Glomerular endothelial cell (primary cell): ENCODE results near the gene LRBA. TPM values are rescaled to one million over a fixed set of nuclear protein-coding genes. Genes with fewer than 3 reads are reported as not detected.
"Not testable (repeated sequence)": the region's sequence is repeated elsewhere in the genome, so short reads cannot be mapped to it uniquely, and the experiment has no call there.

ENCODE experiments used
- DNase-seq: peaks from one replicate; pipeline ENCODE4 v3.0.0-alpha.2; 2011; ENCODE audit warnings: low read depth, low spot score; ENCODE audit errors: extremely low read depth
- total RNA-seq: library from RNA; depleted of rRNA; stranded (reverse); fragments of >200 nt; gene quantifications from 2 replicates; pipeline ENCODE4 v1.2.3, GENCODE V29; 2015

The LRBA gene, protein sequence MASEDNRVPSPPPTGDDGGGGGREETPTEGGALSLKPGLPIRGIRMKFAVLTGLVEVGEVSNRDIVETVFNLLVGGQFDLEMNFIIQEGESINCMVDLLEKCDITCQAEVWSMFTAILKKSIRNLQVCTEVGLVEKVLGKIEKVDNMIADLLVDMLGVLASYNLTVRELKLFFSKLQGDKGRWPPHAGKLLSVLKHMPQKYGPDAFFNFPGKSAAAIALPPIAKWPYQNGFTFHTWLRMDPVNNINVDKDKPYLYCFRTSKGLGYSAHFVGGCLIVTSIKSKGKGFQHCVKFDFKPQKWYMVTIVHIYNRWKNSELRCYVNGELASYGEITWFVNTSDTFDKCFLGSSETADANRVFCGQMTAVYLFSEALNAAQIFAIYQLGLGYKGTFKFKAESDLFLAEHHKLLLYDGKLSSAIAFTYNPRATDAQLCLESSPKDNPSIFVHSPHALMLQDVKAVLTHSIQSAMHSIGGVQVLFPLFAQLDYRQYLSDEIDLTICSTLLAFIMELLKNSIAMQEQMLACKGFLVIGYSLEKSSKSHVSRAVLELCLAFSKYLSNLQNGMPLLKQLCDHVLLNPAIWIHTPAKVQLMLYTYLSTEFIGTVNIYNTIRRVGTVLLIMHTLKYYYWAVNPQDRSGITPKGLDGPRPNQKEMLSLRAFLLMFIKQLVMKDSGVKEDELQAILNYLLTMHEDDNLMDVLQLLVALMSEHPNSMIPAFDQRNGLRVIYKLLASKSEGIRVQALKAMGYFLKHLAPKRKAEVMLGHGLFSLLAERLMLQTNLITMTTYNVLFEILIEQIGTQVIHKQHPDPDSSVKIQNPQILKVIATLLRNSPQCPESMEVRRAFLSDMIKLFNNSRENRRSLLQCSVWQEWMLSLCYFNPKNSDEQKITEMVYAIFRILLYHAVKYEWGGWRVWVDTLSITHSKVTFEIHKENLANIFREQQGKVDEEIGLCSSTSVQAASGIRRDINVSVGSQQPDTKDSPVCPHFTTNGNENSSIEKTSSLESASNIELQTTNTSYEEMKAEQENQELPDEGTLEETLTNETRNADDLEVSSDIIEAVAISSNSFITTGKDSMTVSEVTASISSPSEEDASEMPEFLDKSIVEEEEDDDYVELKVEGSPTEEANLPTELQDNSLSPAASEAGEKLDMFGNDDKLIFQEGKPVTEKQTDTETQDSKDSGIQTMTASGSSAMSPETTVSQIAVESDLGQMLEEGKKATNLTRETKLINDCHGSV (N-terminal part only)
- total RNA-seq, result 23.7 and 28.3 TPM in 2 replicates

DNA sequence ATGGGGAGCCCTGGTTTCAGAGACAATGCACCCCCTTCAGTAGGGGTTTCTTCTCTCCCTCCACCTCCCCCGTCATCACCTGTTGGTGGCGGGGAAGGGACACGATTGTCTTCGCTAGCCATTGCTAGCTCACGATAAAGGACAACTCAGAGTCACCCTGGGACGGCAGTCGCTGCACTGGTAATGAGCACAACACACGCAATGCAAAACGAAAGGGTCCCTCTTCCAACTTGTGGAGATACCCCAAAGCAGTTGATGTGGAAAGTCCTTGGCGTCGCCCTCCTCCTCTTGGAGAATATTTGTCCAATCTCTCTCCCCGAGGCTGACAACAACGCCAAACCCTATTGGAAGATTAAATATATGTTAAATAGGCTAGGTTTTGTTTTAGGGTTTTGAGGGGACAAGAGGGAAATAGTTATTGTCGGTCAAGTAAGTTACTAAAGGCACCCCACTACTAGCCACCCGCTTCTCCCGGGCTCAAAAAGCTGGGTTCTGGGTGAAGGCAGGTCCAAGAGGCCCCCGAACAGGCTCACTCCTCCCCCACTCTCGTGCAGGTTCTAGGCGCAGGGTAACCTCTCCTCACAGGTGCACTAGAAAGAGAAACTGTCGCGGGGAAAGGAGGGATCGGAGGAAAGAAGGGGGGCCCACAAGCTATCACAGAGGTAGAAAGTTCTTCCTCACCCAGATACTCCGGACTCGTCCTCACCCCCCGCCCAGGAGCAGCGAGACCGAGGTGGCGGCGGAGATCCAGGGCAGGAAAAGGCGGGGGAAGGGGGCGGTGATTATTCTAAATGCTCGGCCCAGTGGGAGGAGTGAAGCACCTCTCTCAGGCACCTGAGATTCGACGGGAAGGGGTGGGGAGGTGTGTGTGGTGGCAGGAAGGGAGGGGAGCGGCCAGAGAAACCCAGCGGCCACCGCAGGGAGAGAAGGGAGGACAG lies at the start of gene LRBA:
LRBA (minus strand) TSS at position 764 of the 938 bp plus-strand sequence; CDS start at position 122, 642 bp downstream.
- no peak for DNase-seq

DNA sequence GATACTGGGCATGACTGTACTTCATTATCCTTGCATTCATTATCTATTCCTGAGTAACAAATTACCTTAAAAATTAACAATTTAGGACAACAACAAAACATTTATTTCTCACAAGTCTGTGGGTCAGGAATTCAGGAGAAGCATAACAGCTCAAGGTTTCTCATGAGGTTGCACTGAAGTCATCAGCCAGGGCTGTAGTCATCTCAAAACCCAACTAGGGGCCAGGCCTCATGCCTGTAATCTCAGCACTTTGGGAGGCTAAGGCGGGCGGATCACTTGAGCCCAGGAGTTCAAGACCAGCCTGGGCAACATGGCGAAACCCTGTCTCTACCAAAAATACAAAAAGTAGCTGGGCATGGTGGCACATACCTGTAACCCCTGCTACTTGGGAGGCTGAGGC lies 48.1 kb upstream of the LRBA start:
- not testable (repeated sequence) for DNase-seq

DNA sequence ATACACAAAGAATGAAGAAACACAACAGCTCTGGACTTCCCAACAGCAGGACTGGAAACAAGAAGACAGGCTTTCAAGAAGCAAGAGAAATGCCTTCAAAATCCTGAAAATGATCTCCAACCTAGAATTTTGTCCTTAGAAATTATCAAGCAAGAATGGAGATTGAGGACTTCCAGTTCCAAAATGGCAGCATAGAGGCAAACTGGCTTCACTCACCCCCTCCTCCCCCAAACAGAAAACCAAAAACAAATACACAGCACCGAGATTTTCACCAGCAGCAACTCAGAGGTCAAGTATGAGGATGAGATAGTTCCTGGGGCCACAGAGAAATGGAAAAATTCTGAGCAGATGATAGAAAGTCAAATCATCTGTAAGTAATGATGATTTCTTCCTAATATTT lies 40.5 kb upstream of the LRBA start:
- DNase-seq, result no peak

DNA sequence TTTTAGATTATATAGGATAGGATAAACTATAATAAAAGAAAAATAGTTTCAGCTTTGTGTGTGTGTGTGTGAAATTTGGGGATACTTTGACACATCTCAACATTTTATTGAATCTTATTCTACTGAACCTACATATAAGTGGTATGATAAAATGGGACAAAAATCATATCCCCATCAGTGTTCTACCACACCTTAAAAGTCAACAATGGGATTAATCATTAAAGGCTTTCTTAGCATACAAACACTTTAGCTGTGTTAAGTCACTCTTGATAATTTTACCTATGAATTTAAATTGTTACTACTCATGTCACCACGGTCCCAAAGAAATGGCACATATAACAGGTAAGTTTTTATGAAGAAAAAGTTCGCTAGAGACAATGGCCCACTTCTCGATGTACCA lies 37.7 kb upstream of the LRBA start:
- no peak for DNase-seq

- DNase-seq, result no peak
Observed at GRCh38 chr4:151049430-151049884, 34.4 kb upstream of the LRBA start.

DNA sequence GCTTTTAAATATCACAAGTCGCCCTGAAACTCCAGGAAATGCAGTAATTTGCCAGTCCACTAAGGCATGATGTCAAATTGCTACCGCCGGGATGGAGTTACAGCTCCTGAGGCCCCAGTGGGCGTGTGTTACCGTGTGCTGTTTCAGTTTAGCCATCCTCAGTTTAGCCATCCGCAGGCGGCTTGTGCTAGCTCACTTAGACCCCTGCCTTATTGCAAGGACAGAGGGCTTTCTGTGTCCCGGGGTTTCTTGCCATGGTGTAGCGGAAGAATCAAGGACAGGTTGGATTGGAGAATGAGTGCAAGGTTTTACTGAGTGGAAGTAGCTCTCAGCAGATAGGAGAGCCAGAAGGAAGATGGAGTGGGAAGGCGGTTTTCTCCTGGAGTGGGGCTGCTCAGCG lies 33.8 kb upstream of the LRBA start:
- no peak for DNase-seq

GRCh38 chr4:151046609-151047008 lies 31.5 kb upstream of the LRBA start:
- DNase-seq, result no peak

DNA sequence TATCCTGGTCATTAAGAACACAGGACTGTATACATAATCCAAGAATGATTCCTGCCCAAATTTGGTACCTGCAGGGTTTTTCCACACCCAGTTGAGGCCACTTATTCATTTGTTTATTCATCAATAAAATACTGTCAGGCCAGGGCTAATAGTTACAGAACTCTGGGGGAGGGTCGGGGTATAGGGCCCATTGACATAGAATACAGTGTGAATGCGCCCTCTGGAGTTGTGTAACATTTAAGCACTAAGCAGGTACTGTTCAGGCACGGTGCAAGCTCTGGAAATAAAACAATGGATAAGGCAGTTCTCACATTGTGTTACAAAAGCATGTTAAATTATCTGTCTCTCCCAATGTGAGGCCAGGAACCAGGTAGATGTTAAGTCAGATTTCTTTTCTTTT lies 30.8 kb upstream of the LRBA start:
- DNase-seq, result no peak

DNA sequence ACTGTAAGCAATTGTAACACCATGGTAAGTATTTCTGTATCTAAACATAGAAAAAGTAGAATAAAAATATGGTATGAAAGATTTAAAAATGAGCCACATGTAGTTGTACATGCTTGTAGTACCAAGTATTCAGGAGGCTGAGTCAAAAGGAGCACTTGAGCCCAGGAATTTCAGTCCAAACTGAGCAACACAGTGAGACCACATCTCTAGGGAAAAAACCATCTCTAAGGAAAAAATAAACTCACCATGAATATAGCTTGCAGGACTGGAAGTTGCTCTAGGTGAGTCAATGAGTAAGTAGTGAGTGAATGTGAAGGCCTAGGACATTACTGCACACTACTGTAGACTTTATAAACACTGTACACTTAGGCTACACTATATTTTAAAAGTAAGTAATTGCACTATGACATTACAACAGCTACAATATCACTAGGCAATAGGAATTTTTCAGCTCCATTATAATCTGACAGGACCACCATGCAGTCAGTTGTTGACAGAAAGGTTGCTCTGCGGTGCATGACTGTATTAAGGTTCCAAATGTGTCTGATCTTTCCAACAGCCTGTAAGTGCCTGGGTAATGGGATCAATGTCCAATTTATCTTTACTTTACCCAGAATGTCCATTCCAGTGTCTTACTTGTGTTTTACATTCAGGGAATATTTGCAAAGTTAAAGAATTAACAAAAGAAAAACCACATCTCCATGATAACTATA lies 28.9 kb upstream of the LRBA start:
- DNase-seq, result no peak

DNA sequence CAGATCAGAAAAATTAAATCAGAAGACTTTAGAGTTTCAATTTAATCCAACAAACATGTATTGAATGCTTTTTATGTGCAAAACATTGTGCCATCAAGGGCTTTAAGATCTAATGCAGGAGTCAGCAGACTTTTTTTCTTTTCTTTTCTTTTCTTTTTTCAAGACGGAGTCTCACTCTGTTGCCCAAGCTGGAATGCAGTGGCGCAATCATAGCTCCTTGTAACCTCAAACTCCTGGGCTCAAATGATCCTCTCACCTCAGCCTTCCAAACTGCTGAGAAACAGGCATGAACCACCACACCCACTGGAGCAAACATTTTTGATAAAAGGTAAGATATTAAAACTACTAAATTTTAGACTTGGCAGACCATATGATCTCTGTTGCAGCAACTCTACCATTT lies 24.6 kb upstream of the LRBA start:
- DNase-seq, result no peak

- no peak for DNase-seq
Observed at GRCh38 chr4:151038452-151039157, 23.5 kb upstream of the LRBA start.

GRCh38 chr4:151035911-151036310 lies 20.8 kb upstream of the LRBA start:
- no peak for DNase-seq

DNA sequence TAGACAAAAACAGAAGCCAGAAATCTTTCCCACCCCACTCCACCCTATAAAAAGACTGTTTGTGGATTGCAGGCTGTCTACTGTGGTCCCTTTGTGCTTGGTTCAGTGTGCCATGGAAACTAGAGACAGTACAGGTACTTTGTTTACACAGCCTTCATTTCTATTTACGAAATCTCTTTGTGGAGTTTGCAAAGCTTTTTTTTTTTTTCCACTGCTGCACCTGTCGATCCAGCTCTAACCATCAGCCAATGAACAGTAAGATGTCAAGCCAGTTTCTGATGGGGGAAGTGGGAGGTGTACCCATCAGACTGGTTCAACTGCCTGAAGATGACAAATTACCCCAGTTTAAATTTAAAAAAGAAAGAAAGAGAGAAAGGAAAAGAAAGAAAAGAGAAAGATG lies 20.2 kb upstream of the LRBA start:
- DNase-seq, result no peak

GRCh38 chr4:151034829-151035228 lies 19.7 kb upstream of the LRBA start:
- DNase-seq, result no peak

- DNase-seq, result peak; percentile 87
Observed at GRCh38 chr4:151031831-151032605, 16.9 kb upstream of the LRBA start.

DNA sequence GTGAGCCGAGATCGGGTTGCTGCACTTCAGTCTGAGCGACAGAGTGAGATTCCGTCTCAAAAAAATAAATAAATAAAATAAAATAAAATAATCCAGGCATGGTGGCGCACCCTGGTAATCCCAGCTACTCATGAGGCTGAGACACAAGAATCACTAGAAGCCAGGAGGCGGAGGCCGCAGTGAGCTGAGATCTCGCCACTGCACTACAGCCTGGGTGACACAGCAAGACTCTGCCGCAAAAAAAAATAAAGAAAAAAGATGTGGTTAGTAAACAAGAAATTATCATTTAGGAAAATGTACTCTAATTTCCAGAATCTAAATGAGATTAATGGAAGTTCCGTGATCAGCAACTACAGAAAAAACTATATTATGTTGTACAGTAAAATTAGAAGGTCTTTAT lies 14.5 kb upstream of the LRBA start:
- DNase-seq, result no peak

GRCh38 chr4:151029006-151029405 lies 13.9 kb upstream of the LRBA start:
- not testable (repeated sequence) for DNase-seq

GRCh38 chr4:151025759-151026158 lies 10.7 kb upstream of the LRBA start:
- DNase-seq, result no peak
